Esophagus squamous epithelium (tissue), 5 donors: ENCODE data around the gene FNDC11. TPM values are rescaled to one million over a fixed set of nuclear protein-coding genes. Genes with fewer than 3 reads are reported as not detected.
A peak's percentile ranks its signal among the peaks of the same experiment; 100 is the strongest.

ENCODE experiments used
- DNase-seq: peaks from one replicate; lab custom pipeline; 2025; lab: John Stamatoyannopoulos, UW
- H3K27ac ChIP-seq, 4 donors: fragments of 200-600 bp; sonication (generic); one replicate each; pipeline ENCODE4 v1.5.1; 2016 to 2019; ENCODE audit warnings: mild to moderate bottlenecking in 1 of 4
- H3K27me3 ChIP-seq, 4 donors: fragments of 200-600 bp; sonication (generic); 1 replicate in 3 of 4; 2 replicates in 1 of 4; pipeline versions ENCODE4 v1.5.1 to v1.6.0; 2017 to 2021; ENCODE audit warnings: antibody characterized with exemption in 1 of 4
- H3K36me3 ChIP-seq, 3 donors: fragments of 200-600 bp; sonication (generic); one replicate each; pipeline ENCODE4 v1.5.1; 2016 to 2019
- H3K4me1 ChIP-seq, 3 donors: fragments of 200-600 bp; sonication (generic); one replicate each; pipeline ENCODE4 v1.5.1; 2017 to 2019
- H3K4me3 ChIP-seq, 4 donors: fragments of 200-600 bp; sonication (generic); 1 replicate in 3 of 4; 2 replicates in 1 of 4; pipeline ENCODE4 v1.5.1; 2016 to 2019; ENCODE audit warnings: mild to moderate bottlenecking in 2 of 4, moderate library complexity in 1 of 4
- H3K9me3 ChIP-seq, 3 donors: fragments of 200-600 bp; sonication (generic); one replicate each; pipeline ENCODE4 v1.5.1; 2016 to 2019
- CTCF ChIP-seq, 6 experiments: fragments of 450-650 bp in 4 of 6; fragments of 200-600 bp in 2 of 6; sonication (generic) in 2 of 6; IDR thresholded peaks; one replicate each; pipeline ENCODE4 v1.5.1; 2016 to 2019; ENCODE audit warnings: antibody characterized with exemption in 6 of 6, mild to moderate bottlenecking in 4 of 6, moderate library complexity in 4 of 6
- POLR2A ChIP-seq, 4 donors: fragments of 450-650 bp; IDR thresholded peaks; one replicate each; pipeline ENCODE4 v1.6.1; 2017; ENCODE audit warnings: antibody characterized with exemption in 4 of 4, mild to moderate bottlenecking in 4 of 4, moderate library complexity in 3 of 4
- WGBS, 2 donors: methylation state at CpG; one replicate each; pipeline ENCODE4 v1.1.5; 2018; 5-methylcytosine and 5-hydroxymethylcytosine counted together
- intact Hi-C: fragments of 100-400 bp; cut with DNase I; formaldehyde crosslinking; loops from one replicate; pipeline ENCODE4 v1.15.0; 2022
- total RNA-seq, 4 donors: library from RNA; depleted of rRNA; stranded (reverse); fragments of >200 nt; gene quantifications; one replicate each; pipeline ENCODE4 v1.1.0, GENCODE V29; 2016
- donor health status: DM: yes; HTN: yes; CAD: no.

FNDC11 gene
- total RNA-seq, 4 donors from 2014 or later: under 0.01 TPM; not detected in 3

GRCh38 chr20:63549019-63549418 is 4.9 kb upstream of the FNDC11 start:
- no peak for DNase-seq
- Histone ChIP-seq H3K27ac (no peak overlapping the region), H3K4me3 (no peak overlapping the region), H3K36me3 (no peaks in the 10 kb centered on the region), H3K4me1 (peaks cover 12 to 44% (median 13%) of the 10 kb centered on the region in 3 donors), H3K9me3 (no peaks in the 10 kb centered on the region), H3K27me3 (peaks cover 0 to 86% (median 0%) of the 10 kb centered on the region in 4 donors)
- 23 to 33% methylated on average over 3 to 7 of the region's 25 CpGs for WGBS, 2 donors
- TF ChIP-seq CTCF (IDR thresholded peaks at IDR 0.05) (no peak), POLR2A (IDR thresholded peaks at IDR 0.05) (no peak)
- intact Hi-C loops: no loop called here

GRCh38 chr20:63549679-63550282 is 4.2 kb upstream of the FNDC11 start:
- Histone ChIP-seq H3K27me3 (peaks cover 0 to 86% (median 0%) of the 10 kb centered on the region in 4 donors), H3K36me3 (no peaks in the 10 kb centered on the region), H3K4me1 (peaks cover 17 to 47% (median 18%) of the 10 kb centered on the region in 3 donors), H3K4me3 (no peak overlapping the region), H3K27ac (no peak overlapping the region), H3K9me3 (no peaks in the 10 kb centered on the region)
- intact Hi-C loops: no loop called here
- WGBS, 2 donors: 73 to 81% methylated on average over 3 to 5 of the region's 18 CpGs
- DNase-seq: no peak
- no peak for TF ChIP-seq CTCF (IDR thresholded peaks at IDR 0.05)
- no peak for TF ChIP-seq POLR2A (IDR thresholded peaks at IDR 0.05)

GRCh38 chr20:63551068-63551467 is 2.9 kb upstream of the FNDC11 start:
- 45 to 58% methylated on average over 7 to 8 of the region's 9 CpGs for WGBS, 2 donors
- H3K27ac ChIP-seq: no peak overlapping the region
- intact Hi-C loops: no loop called here
- H3K4me3 ChIP-seq: no peak overlapping the region
- TF ChIP-seq CTCF (IDR thresholded peaks at IDR 0.05) (no peak), POLR2A (IDR thresholded peaks at IDR 0.05) (no peak)
- H3K9me3 ChIP-seq: no peaks in the 10 kb centered on the region
- peaks cover 10 to 36% (median 18%) of the 10 kb centered on the region in 3 donors for H3K4me1 ChIP-seq
- H3K27me3 ChIP-seq: peaks cover 0 to 74% (median 0%) of the 10 kb centered on the region in 4 donors
- H3K36me3 ChIP-seq: no peaks in the 10 kb centered on the region
- no peak for DNase-seq

- no peak for TF ChIP-seq POLR2A (IDR thresholded peaks at IDR 0.05)
- no peak for TF ChIP-seq CTCF (IDR thresholded peaks at IDR 0.05)
- H3K4me1 ChIP-seq: peaks cover 10 to 30% (median 18%) of the 10 kb centered on the region in 3 donors
- DNase-seq: no peak
- no peaks in the 10 kb centered on the region for H3K36me3 ChIP-seq
- H3K9me3 ChIP-seq: no peaks in the 10 kb centered on the region
- peak overlapping the region in 1 of 4 donors; percentile 12 for H3K4me3 ChIP-seq
- peaks cover 0 to 58% (median 0%) of the 10 kb centered on the region in 4 donors for H3K27me3 ChIP-seq
- H3K27ac ChIP-seq: peak overlapping the region in 1 of 4 donors; percentile 25
- WGBS, 2 donors: 22 to 33% methylated on average over 13 of the region's 15 CpGs
- intact Hi-C loops: no loop called here
Measured at GRCh38 chr20:63552481-63553249, 1.3 kb upstream of the FNDC11 start.
